Astrocyte (in vitro differentiated cells and primary cell): ENCODE results near the gene ACYP2. TPM values are rescaled to one million over a fixed set of nuclear protein-coding genes. Genes with fewer than 3 reads are reported as not detected.

Experiments used
- DNase-seq: peaks from one replicate; pipeline ENCODE4 v3.0.0-alpha.2; 2010; ENCODE audit warnings: low read depth
- FAIRE-seq: peaks from 2 replicates; lab custom pipeline; 2011; peaks lifted over from hg19 to GRCh38; lab: Jason Lieb, UNC
- H2AFZ ChIP-seq: 2 replicates; pipeline ENCODE4 v1.6.0; 2012; ENCODE audit warnings: low read depth, low read length, inconsistent platforms
- H3K27ac ChIP-seq: 2 replicates; pipeline ENCODE4 v1.5.1; 2011; ENCODE audit warnings: low read depth, low read length, inconsistent platforms
- H3K27me3 ChIP-seq: 2 replicates; pipeline ENCODE4 v1.6.0; 2011; ENCODE audit warnings: low read length, inconsistent platforms; ENCODE audit not compliant: insufficient read depth
- H3K36me3 ChIP-seq: 2 replicates; pipeline ENCODE4 v1.5.1; 2011; ENCODE audit warnings: low read length, inconsistent platforms; ENCODE audit not compliant: insufficient read depth
- H3K4me1 ChIP-seq: 2 replicates; pipeline ENCODE4 v1.5.1; 2011; ENCODE audit warnings: low read length, inconsistent platforms; ENCODE audit not compliant: insufficient read depth
- H3K4me2 ChIP-seq: 2 replicates; pipeline ENCODE4 v1.6.0; 2012; ENCODE audit warnings: low read length, inconsistent platforms
- H3K4me3 ChIP-seq: 2 replicates; pipeline ENCODE4 v1.5.1; 2011; ENCODE audit warnings: low read depth, mild to moderate bottlenecking, low read length, inconsistent platforms; ENCODE audit not compliant: insufficient read depth
- H3K79me2 ChIP-seq: 2 replicates; pipeline ENCODE4 v1.6.0; 2012; ENCODE audit warnings: mild to moderate bottlenecking, low read length, inconsistent platforms; ENCODE audit not compliant: insufficient read depth
- H3K9ac ChIP-seq: 2 replicates; pipeline ENCODE4 v1.6.0; 2012; ENCODE audit warnings: mild to moderate bottlenecking, low read length, inconsistent platforms
- H3K9me3 ChIP-seq: 2 replicates; pipeline ENCODE4 v1.5.1; 2012; ENCODE audit warnings: low read depth, mild to moderate bottlenecking, low read length, inconsistent platforms; ENCODE audit not compliant: insufficient read depth
- H4K20me1 ChIP-seq: 2 replicates; pipeline ENCODE4 v1.6.0; 2012; ENCODE audit warnings: low read length, inconsistent platforms; ENCODE audit not compliant: insufficient read depth
- H3K27ac Mint-ChIP-seq: one replicate; pipeline ENCODE4 v1.8.0; 2021; ENCODE audit warnings: mild to moderate bottlenecking, mixed read lengths; ENCODE audit not compliant: unreplicated experiment
- H3K27me3 Mint-ChIP-seq: one replicate; pipeline ENCODE4 v1.8.0; 2021; ENCODE audit warnings: low read depth, mixed read lengths; ENCODE audit not compliant: unreplicated experiment
- H3K36me3 Mint-ChIP-seq: one replicate; pipeline ENCODE4 v1.8.0; 2021; ENCODE audit warnings: low read depth, mixed read lengths; ENCODE audit not compliant: unreplicated experiment
- H3K4me1 Mint-ChIP-seq: one replicate; pipeline ENCODE4 v1.8.0; 2021; ENCODE audit warnings: low read depth, mixed read lengths; ENCODE audit not compliant: unreplicated experiment
- H3K4me3 Mint-ChIP-seq: one replicate; pipeline ENCODE4 v1.8.0; 2021; ENCODE audit warnings: mild to moderate bottlenecking, moderate library complexity, mixed read lengths; ENCODE audit not compliant: unreplicated experiment
- H3K9me3 Mint-ChIP-seq: one replicate; pipeline ENCODE4 v1.8.0; 2021; ENCODE audit warnings: mild to moderate bottlenecking, mixed read lengths; ENCODE audit not compliant: unreplicated experiment
- EZH2 ChIP-seq: IDR thresholded peaks from 2 replicates; pipeline ENCODE4 v1.6.1; 2012; ENCODE audit warnings: mild to moderate bottlenecking, low read length, inconsistent platforms; ENCODE audit not compliant: insufficient read depth
- total RNA-seq: library from RNA; stranded (reverse); gene quantifications from 2 replicates; pipeline ENCODE4 v1.2.1, GENCODE V29; 2021
- TF ChIP-seq, protein P1 (sequence below): IDR thresholded peaks from 2 replicates; pipeline ENCODE4 v1.5.1; 2011; ENCODE audit warnings: low read depth, mild to moderate bottlenecking, inconsistent platforms, low read length, moderate library complexity; ENCODE audit not compliant: insufficient read depth

Gene ACYP2
- total RNA-seq, 1 donor from 2014 or later: 6.8 TPM

- Histone ChIP-seq H3K79me2 (no peaks in the 10 kb centered on the region), H3K4me3 (no peak overlapping the region), H3K27me3 (peaks cover 11% of the 10 kb centered on the region), H4K20me1 (no peaks in the 10 kb centered on the region), H3K9me3 (no peaks in the 10 kb centered on the region), H3K36me3 (no peaks in the 10 kb centered on the region), H2AFZ (no peak overlapping the region), H3K4me1 (no peaks in the 10 kb centered on the region), H3K27ac (no peak overlapping the region), H3K9ac (no peak overlapping the region), H3K4me2 (no peak overlapping the region)
- Mint-ChIP-seq H3K36me3 (no peaks in the 10 kb centered on the region), H3K4me3 (no peak overlapping the region), H3K27ac (no peak overlapping the region), H3K9me3 (no peaks in the 10 kb centered on the region), H3K4me1 (no peaks in the 10 kb centered on the region), H3K27me3 (peaks cover 5% of the 10 kb centered on the region)
- TF ChIP-seq EZH2: no peak
- TF ChIP-seq, protein P1, sequence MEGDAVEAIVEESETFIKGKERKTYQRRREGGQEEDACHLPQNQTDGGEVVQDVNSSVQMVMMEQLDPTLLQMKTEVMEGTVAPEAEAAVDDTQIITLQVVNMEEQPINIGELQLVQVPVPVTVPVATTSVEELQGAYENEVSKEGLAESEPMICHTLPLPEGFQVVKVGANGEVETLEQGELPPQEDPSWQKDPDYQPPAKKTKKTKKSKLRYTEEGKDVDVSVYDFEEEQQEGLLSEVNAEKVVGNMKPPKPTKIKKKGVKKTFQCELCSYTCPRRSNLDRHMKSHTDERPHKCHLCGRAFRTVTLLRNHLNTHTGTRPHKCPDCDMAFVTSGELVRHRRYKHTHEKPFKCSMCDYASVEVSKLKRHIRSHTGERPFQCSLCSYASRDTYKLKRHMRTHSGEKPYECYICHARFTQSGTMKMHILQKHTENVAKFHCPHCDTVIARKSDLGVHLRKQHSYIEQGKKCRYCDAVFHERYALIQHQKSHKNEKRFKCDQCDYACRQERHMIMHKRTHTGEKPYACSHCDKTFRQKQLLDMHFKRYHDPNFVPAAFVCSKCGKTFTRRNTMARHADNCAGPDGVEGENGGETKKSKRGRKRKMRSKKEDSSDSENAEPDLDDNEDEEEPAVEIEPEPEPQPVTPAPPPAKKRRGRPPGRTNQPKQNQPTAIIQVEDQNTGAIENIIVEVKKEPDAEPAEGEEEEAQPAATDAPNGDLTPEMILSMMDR: no peak
- no peak for FAIRE-seq
- DNase-seq: no peak
These were observed 170.0 kb downstream of the ACYP2 start for GRCh38 chr2:54285451-54285850.

DNA sequence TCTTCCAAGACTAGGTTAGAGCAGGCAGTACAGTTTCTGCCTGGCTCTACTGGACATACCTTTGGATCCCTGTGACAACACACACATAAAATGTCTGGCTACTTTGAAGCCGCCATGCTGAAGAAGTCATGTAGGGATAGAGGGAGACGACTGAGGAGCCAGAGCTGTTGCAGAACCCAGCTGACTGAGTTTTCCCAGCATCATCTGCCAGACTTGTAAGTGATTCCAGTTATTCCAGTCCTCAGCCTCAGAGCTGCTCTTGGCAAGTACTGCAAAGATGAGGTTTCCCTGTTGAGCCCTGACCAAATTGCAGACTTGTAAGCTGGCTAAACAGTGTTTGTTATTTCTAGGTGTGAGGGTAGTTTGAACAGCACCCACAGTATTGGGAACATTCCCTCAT is 172.1 kb downstream of the ACYP2 start:
- Histone ChIP-seq H3K36me3 (no peaks in the 10 kb centered on the region), H3K79me2 (no peaks in the 10 kb centered on the region), H3K4me2 (no peak overlapping the region), H3K27me3 (peaks cover 11% of the 10 kb centered on the region), H3K4me3 (no peak overlapping the region), H3K9me3 (no peaks in the 10 kb centered on the region), H3K4me1 (no peaks in the 10 kb centered on the region), H4K20me1 (no peaks in the 10 kb centered on the region), H3K9ac (no peak overlapping the region), H3K27ac (no peak overlapping the region), H2AFZ (no peak overlapping the region)
- FAIRE-seq (no peak), DNase-seq (peak; percentile 44)
- TF ChIP-seq, protein P1: no peak
- no peak for TF ChIP-seq EZH2
- no peak overlapping the region for H3K4me3 Mint-ChIP-seq
- H3K27me3 Mint-ChIP-seq: peaks cover 17% of the 10 kb centered on the region
- H3K4me1 Mint-ChIP-seq: no peaks in the 10 kb centered on the region
- H3K36me3 Mint-ChIP-seq: no peaks in the 10 kb centered on the region
- no peaks in the 10 kb centered on the region for H3K9me3 Mint-ChIP-seq
- no peak overlapping the region for H3K27ac Mint-ChIP-seq

GRCh38 chr2:54289917-54290316 is 174.5 kb downstream of the ACYP2 start:
- no peak overlapping the region for H3K27ac ChIP-seq
- H4K20me1 ChIP-seq: no peaks in the 10 kb centered on the region
- Mint-ChIP-seq H3K4me3 (no peak overlapping the region), H3K9me3 (no peaks in the 10 kb centered on the region), H3K4me1 (no peaks in the 10 kb centered on the region), H3K36me3 (no peaks in the 10 kb centered on the region), H3K27ac (no peak overlapping the region), H3K27me3 (peaks cover 17% of the 10 kb centered on the region)
- peak overlapping the region; percentile 35 for H2AFZ ChIP-seq
- H3K4me3 ChIP-seq: peak overlapping the region; percentile 38
- H3K4me2 ChIP-seq: peak overlapping the region; percentile 70
- no peaks in the 10 kb centered on the region for H3K4me1 ChIP-seq
- DNase-seq (no peak), FAIRE-seq (no peak)
- no peaks in the 10 kb centered on the region for H3K9me3 ChIP-seq
- H3K27me3 ChIP-seq: peaks cover 11% of the 10 kb centered on the region
- H3K36me3 ChIP-seq: no peaks in the 10 kb centered on the region
- peak overlapping the region; percentile 15 for H3K9ac ChIP-seq
- TF ChIP-seq EZH2: peak; percentile 32
- TF ChIP-seq, protein P1: no peak
- H3K79me2 ChIP-seq: no peaks in the 10 kb centered on the region
